Pulmonary artery endothelial cell (primary cell): ENCODE results near the gene COTL1. TPM values are rescaled to one million over a fixed set of nuclear protein-coding genes. Genes with fewer than 3 reads are reported as not detected.
"Not testable (repeated sequence)": the region's sequence is repeated elsewhere in the genome, so short reads cannot be mapped to it uniquely, and the experiment has no call there.

Source experiments
- DNase-seq: peaks from one replicate; pipeline ENCODE4 v3.0.0-alpha.2; 2011; ENCODE audit warnings: low read depth, low spot score
- total RNA-seq: library from RNA; depleted of rRNA; stranded (reverse); fragments of >200 nt; gene quantifications from 2 replicates; pipeline ENCODE4 v1.2.3, GENCODE V29; 2014

Gene COTL1
- total RNA-seq, 1 donor from 2014 or later: 124 TPM

- DNase-seq: no peak
These were observed 45.8 kb downstream of the COTL1 start for GRCh38 chr16:84572096-84572495.

- DNase-seq: no peak
These were observed 46.4 kb downstream of the COTL1 start for GRCh38 chr16:84571506-84571905.

DNA sequence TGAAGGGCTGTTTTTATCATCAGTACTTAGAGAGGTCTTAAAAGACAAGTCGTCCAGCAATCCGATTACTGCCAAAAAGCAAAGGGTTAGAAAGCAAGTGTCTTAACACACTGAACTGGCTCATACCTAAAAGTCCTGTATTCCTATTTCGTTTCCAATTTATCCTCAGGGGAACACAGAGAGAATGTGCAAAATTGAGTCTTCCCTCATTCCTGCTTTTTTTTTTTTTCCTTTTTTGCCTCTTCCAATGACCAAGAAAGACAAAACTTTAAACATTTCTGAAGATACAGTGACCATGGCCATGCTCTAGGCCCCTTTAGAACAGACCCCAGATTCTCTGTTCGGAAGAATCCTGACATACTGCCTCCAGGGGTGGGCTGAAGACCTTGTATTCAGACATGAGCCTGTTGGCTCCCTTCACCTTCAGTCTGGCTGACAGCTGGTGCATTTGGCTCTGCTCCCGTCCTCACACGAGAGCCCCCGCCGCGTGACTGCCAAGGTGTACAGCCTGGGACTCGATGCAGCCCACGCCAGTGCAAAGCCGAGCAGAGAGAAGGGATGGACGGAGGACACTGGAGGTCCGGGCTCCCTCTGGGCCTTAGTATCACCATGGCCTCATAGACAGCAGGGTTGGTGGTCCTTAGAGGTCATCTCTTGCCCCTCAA, 47.0 kb downstream of the COTL1 start:
- DNase-seq: no peak

GRCh38 chr16:84569382-84569987, 48.4 kb downstream of the COTL1 start:
- no peak for DNase-seq

DNA sequence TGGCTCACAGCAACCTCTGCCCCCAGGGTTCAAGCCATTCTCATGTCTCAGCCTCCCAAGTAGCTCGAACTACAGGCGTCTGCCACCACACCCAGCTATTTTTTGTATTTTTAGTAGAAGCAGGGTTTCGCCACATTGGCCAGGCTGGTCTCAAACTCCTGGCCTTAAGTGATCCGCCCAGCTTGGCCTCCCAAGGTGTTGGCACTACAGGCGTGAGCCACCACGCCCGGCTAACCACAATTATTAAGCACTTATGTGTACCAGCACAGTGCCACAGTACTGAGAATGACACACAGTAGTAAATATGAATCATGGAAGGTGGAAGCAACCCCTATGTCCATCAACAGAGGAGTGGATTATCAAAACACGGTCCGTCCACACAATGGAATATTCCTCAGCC, 49.8 kb downstream of the COTL1 start:
- DNase-seq: no peak

GRCh38 chr16:84567286-84567962, 50.5 kb downstream of the COTL1 start:
- DNase-seq: no peak

- no peak for DNase-seq
These were observed 51.2 kb downstream of the COTL1 start for GRCh38 chr16:84566545-84567257.

GRCh38 chr16:84565669-84566495, 52.0 kb downstream of the COTL1 start:
- no peak for DNase-seq

- DNase-seq: no peak
These were observed 54.0 kb downstream of the COTL1 start for GRCh38 chr16:84563786-84564420.

DNA sequence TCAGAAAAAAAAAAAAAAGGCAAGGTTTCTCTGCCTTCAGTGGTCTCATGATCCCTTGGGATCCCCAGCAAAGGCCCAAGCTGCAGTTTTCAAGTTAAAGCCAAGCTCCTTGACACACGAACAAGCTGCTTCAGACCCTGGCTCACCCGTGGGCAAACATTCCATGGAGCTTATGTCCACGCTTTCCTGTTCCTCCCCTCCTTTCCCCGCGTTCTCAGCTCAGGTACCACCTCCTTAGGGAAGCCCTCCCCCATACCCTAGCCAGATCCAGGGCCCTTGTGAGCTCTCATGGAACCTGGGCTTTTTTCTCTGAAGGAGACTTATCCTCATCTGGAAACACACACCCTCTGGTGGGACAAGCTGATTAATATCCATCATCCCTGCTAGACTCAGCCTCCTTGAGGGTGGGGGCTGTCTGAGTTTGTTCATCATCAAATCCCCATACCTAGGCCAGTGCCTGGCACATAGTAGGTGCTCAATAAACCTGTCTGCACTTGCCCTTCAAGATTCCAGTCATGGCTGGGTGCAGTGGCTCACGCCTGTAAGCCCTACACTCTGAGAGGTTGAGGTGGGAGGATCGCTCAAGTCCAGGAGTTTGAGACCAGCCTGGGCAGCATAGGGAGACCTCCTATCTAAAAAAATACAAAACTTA, 54.7 kb downstream of the COTL1 start:
- no peak for DNase-seq

DNA sequence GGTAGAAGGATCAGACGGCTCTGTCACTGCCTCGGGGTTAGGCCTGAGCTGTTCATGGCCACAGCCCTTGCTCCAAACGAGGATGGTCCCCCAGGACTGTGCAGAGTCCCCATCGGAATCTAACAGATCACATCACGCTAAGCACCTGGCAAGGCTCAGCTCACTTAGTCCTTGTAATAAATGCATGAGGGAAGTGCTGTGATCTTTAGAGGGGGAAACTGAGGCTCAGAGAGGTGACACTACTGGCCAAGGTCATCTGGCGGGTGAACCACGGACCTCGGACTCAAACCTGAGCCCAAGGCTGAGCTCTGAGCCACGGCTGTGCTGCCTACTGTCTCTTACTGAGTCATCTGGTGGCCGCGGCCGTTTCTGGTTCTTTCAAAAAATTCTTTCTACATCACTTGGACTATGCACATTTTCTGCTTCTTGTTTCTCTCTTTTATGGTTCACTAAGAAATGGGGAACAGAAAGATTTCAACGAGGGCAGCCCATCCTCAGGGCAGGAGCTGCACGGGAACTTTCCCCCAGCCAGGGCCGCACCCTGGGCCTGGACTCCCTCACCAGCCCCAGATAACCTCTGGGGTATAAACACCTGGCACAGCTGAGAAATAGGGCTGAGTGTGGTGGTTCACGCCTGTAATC, 55.6 kb downstream of the COTL1 start:
- DNase-seq: no peak

GRCh38 chr16:84561291-84561690, 56.6 kb downstream of the COTL1 start:
- no peak for DNase-seq

- no peak for DNase-seq
These were observed 57.6 kb downstream of the COTL1 start for GRCh38 chr16:84560269-84560668.

DNA sequence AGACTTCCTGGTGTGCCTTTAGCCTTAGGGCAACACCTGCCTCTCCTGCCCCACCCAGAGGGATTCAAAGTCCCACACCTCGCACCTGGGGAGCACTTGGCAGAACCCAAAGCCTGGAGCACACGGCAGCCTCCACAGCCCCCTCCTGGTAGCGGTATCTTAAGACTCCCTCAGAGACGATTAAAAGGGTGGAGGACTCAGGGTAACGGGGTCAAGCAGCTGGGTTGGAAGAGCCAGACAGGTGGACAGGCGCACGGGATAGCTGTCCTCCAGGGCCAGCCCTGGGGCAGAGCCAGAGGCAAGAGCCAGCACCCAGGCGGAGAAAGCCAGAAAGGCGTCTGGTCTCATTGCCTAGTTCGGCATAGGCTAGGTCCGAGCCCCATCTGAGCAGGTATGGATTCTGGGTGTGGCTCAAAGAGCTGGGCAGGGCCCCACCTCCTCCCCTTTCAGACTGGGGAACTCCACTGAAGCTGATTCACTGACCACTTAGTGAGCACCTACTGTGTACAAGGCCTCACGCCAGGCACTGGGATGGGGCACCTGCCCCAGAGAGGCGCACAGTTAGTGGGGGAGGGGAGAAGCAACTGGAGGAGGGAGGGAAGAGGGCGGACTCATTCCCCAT, 58.5 kb downstream of the COTL1 start:
- no peak for DNase-seq

- DNase-seq: not testable (repeated sequence)
These were observed 59.0 kb downstream of the COTL1 start for GRCh38 chr16:84558850-84559249.

DNA sequence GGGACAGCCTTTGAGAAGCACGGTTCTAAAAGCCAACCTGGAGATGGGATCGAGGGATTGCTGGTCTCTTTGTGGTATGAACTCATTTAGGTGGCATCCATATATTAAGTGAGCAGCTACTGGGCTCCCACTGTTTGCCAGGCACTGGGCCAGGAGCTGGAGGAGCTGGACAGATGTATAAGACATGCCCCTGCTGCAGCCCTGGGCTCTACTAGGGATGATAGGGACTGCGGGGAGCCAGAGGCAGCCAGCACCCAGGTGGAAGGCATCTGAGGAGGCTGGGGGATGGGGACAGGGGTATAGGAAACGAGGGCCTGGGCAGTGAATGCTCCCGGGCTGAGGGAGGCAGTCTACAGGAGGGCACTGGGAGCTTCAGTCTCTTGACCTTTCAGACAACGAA, 60.4 kb downstream of the COTL1 start:
- no peak for DNase-seq

GRCh38 chr16:84557059-84557458, 60.8 kb downstream of the COTL1 start:
- no peak for DNase-seq

- DNase-seq: no peak
These were observed 62.3 kb downstream of the COTL1 start for GRCh38 chr16:84555418-84556196.
